Measurements from ENCODE around the gene PDE3B. TPM values are rescaled to one million over a fixed set of nuclear protein-coding genes. Genes with fewer than 3 reads are reported as not detected.
"Not testable (repeated sequence)": the region's sequence is repeated elsewhere in the genome, so short reads cannot be mapped to it uniquely, and the experiment has no call there.

The PDE3B gene
- polyA plus RNA-seq, 1 donor: 9.9 TPM

- H3K4me3 ChIP-seq (ENCODE audit: low read length): no peak overlapping the region
These were observed 30.3 kb downstream of the PDE3B start for GRCh38 chr11:14673824-14674405.

DNA sequence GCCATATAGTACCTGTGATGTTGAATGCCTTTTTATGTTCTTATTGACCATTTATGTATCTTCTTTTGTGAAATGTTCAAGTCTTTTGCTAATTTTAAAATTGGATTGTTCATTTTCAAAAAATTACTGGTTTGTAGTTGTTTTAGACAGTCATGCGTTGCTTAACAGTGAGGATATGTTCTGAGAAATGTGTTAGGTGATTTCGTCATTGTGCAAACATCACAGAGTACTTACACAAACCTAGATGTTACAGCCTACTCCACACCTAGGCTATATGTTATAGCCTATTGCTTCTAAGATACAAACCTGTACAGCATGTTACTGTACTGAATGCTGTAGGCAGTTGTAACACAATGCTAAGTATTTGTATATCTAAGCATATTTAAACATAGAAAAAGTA lies 32.5 kb downstream of the PDE3B start:
- Histone ChIP-seq H3K27me3 (ENCODE audit: control insufficient read depth, insufficient read depth, low read length) (no peaks in the 10 kb centered on the region), H3K4me1 (ENCODE audit: control insufficient read depth, insufficient read depth, low read length) (no peaks in the 10 kb centered on the region), H3K9me3 (ENCODE audit: control insufficient read depth, low read depth, low read length) (no peaks in the 10 kb centered on the region), H3K36me3 (ENCODE audit: control insufficient read depth, insufficient read depth, low read length) (no peaks in the 10 kb centered on the region), H3K27ac (ENCODE audit: low read length) (no peak overlapping the region), H3K4me3 (ENCODE audit: low read length) (no peak overlapping the region)
- DNase-seq: no peak
- WGBS (ENCODE audit: insufficient coverage, low lambda C conversion rate): no CpG with 5 or more reads among the region's 2 CpGs

More at GRCh38 chr11:14673824-14674405, 30.3 kb downstream of the PDE3B start:
- Histone ChIP-seq H3K27me3 (ENCODE audit: control insufficient read depth, insufficient read depth, low read length) (no peaks in the 10 kb centered on the region), H3K4me1 (ENCODE audit: control insufficient read depth, insufficient read depth, low read length) (no peaks in the 10 kb centered on the region), H3K9me3 (ENCODE audit: control insufficient read depth, low read depth, low read length) (no peaks in the 10 kb centered on the region), H3K36me3 (ENCODE audit: control insufficient read depth, insufficient read depth, low read length) (no peaks in the 10 kb centered on the region), H3K27ac (ENCODE audit: low read length) (no peak overlapping the region)
- no peak for DNase-seq
- WGBS (ENCODE audit: insufficient coverage, low lambda C conversion rate): 93% methylated on average over 4 of the region's 8 CpGs

DNA sequence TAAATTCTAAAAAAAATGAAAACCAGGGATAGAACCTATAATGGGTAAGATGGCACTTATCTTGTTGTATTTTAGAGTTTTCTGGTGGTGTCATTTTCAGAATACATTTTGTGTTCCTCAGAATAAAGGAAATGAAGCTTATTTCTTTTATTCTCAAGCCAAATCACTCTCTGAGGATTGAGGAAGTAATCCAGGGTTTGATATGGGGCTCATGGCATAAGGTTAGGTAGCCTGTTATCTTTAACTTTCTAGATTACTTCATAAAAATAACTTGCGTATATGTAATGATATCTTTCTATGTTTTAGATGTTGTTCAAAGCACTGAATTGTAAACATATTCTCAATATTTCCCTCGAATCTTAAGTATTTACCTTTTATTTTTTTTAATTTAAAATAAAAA lies 33.5 kb downstream of the PDE3B start:
- Histone ChIP-seq H3K4me1 (ENCODE audit: control insufficient read depth, insufficient read depth, low read length) (no peaks in the 10 kb centered on the region), H3K4me3 (ENCODE audit: low read length) (no peak overlapping the region), H3K27me3 (ENCODE audit: control insufficient read depth, insufficient read depth, low read length) (no peaks in the 10 kb centered on the region), H3K36me3 (ENCODE audit: control insufficient read depth, insufficient read depth, low read length) (no peaks in the 10 kb centered on the region), H3K9me3 (ENCODE audit: control insufficient read depth, low read depth, low read length) (no peaks in the 10 kb centered on the region), H3K27ac (ENCODE audit: low read length) (no peak overlapping the region)
- WGBS (ENCODE audit: insufficient coverage, low lambda C conversion rate): 100% methylated on average over 2 of the region's 2 CpGs
- DNase-seq: no peak

DNA sequence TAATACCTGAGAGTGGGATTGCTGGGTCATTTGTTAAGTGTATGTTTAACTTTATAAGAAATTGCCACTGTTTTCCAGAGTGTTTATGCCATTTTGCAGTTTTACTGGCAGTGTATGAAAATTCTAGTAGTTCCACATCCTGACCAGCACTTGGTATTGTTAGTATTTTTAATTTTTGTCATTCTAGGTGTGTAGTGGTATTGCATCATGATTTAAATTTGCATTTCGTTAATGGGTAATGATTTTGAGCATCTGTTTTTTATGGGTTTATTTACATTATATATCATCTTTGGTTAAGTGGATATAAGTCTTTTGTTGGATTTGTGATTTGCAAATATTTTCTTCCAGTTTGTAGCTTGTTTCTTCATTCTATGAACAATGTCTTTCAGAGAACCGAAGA lies 34.7 kb downstream of the PDE3B start:
- Histone ChIP-seq H3K4me1 (ENCODE audit: control insufficient read depth, insufficient read depth, low read length) (no peaks in the 10 kb centered on the region), H3K27me3 (ENCODE audit: control insufficient read depth, insufficient read depth, low read length) (no peaks in the 10 kb centered on the region), H3K4me3 (ENCODE audit: low read length) (no peak overlapping the region), H3K27ac (ENCODE audit: low read length) (no peak overlapping the region), H3K36me3 (ENCODE audit: control insufficient read depth, insufficient read depth, low read length) (no peaks in the 10 kb centered on the region), H3K9me3 (ENCODE audit: control insufficient read depth, low read depth, low read length) (no peaks in the 10 kb centered on the region)
- DNase-seq: no peak
- 100% methylated on average over 2 of the region's 2 CpGs for WGBS (ENCODE audit: insufficient coverage, low lambda C conversion rate)

DNA sequence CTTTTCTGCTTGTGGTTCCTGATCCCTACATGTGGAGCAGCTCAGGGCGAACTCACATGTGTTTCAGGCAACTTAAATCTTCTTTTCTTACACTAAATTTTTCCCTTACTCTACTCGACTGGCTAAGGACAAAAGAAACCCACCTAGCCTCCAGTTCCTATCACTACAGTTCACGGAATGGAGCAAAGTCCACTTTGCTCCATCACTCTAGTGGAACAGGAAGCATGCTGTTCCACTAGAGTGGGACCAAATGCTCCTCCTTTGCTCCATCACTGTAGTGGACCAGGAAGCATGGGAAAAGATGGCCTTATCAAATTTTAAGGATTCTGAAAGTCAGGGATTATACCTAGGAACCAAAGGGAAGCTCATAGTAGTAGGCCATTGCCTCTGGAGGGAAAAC lies 36.1 kb downstream of the PDE3B start:
- no CpG with 5 or more reads among the region's 3 CpGs for WGBS (ENCODE audit: insufficient coverage, low lambda C conversion rate)
- H3K27me3 ChIP-seq (ENCODE audit: control insufficient read depth, insufficient read depth, low read length): no peaks in the 10 kb centered on the region
- H3K4me3 ChIP-seq (ENCODE audit: low read length): no peak overlapping the region
- H3K9me3 ChIP-seq (ENCODE audit: control insufficient read depth, low read depth, low read length): no peaks in the 10 kb centered on the region
- H3K4me1 ChIP-seq (ENCODE audit: control insufficient read depth, insufficient read depth, low read length): no peaks in the 10 kb centered on the region
- no peak overlapping the region for H3K27ac ChIP-seq (ENCODE audit: low read length)
- DNase-seq: no peak
- no peaks in the 10 kb centered on the region for H3K36me3 ChIP-seq (ENCODE audit: control insufficient read depth, insufficient read depth, low read length)

DNA sequence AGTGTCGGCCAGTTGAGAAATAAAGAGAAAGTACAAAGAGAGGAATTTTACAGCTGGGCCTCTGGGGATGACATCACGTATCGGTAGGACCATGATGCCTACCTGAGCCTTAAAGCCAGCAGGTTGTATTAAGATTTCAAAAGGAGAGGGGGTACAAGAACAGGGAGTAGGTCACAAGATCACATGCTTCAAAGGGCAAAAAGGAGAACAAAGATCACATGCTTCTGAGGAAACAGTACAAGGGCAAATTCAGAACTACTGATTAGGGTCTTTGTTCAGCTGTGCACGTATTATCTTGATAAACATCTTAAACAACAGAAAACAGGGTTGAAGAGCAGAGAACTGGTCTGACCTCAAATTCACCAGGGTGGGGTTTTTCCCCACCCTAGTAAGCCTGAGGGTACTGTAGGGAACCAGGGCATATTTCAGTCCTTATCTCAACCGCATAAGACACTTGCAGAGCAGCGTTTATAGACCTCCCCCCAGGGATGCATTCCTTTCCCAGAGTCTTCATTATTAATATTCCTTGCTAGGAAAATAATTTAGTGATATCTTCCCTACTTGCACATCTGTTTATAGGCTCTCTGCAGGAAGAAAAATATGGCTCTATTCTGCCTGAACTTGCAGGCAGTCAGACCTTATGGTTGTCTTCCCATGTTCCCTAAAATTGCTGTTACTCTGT lies 40.8 kb downstream of the PDE3B start:
- WGBS (ENCODE audit: insufficient coverage, low lambda C conversion rate): 89% methylated on average over 3 of the region's 6 CpGs

DNA sequence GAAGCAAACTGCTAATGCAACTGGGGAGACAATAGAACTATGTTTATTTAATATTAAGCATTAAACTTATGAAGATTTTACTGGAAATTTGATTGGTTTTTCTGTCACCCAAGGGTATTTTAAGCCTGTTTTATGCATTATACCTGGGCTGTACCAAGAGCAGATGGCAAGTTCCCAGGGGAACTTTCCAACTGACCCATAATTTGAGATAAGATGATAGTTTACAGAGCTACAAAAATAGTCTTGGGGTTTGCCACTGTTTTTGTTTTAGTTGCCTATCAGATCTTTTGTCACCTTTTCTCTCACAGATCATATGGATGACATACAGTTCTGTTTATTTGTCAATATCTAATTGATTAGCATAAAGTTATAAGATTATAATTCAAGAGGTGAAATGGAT lies 43.9 kb downstream of the PDE3B start:
- H3K36me3 ChIP-seq (ENCODE audit: control insufficient read depth, insufficient read depth, low read length): no peaks in the 10 kb centered on the region
- no peak overlapping the region for H3K27ac ChIP-seq (ENCODE audit: low read length)
- DNase-seq: no peak
- peaks cover 5% of the 10 kb centered on the region for H3K9me3 ChIP-seq (ENCODE audit: control insufficient read depth, low read depth, low read length)
- H3K27me3 ChIP-seq (ENCODE audit: control insufficient read depth, insufficient read depth, low read length): no peaks in the 10 kb centered on the region
- H3K4me3 ChIP-seq (ENCODE audit: low read length): no peak overlapping the region
- no peaks in the 10 kb centered on the region for H3K4me1 ChIP-seq (ENCODE audit: control insufficient read depth, insufficient read depth, low read length)

More for the DNA sequence above, 40.8 kb downstream of the PDE3B start:
- not testable (repeated sequence) for H3K27me3 ChIP-seq (ENCODE audit: control insufficient read depth, insufficient read depth, low read length); H3K27ac ChIP-seq (ENCODE audit: low read length); DNase-seq; H3K9me3 ChIP-seq (ENCODE audit: control insufficient read depth, low read depth, low read length); H3K4me3 ChIP-seq (ENCODE audit: low read length); H3K4me1 ChIP-seq (ENCODE audit: control insufficient read depth, insufficient read depth, low read length); H3K36me3 ChIP-seq (ENCODE audit: control insufficient read depth, insufficient read depth, low read length)

- no peaks in the 10 kb centered on the region for H3K27me3 ChIP-seq (ENCODE audit: control insufficient read depth, insufficient read depth, low read length)
- H3K4me3 ChIP-seq (ENCODE audit: low read length): no peak overlapping the region
- no peaks in the 10 kb centered on the region for H3K4me1 ChIP-seq (ENCODE audit: control insufficient read depth, insufficient read depth, low read length)
- peak in 1 of 2 donors; percentile 16 for DNase-seq
- no peak overlapping the region for H3K27ac ChIP-seq (ENCODE audit: low read length)
- 100% methylated on average over 1 of the region's 2 CpGs for WGBS (ENCODE audit: insufficient coverage, low lambda C conversion rate)
- H3K9me3 ChIP-seq (ENCODE audit: control insufficient read depth, low read depth, low read length): peaks cover 9% of the 10 kb centered on the region
- H3K36me3 ChIP-seq (ENCODE audit: control insufficient read depth, insufficient read depth, low read length): no peaks in the 10 kb centered on the region
These were observed 44.5 kb downstream of the PDE3B start for GRCh38 chr11:14687943-14688627.

GRCh38 chr11:14695656-14696055 lies 52.1 kb downstream of the PDE3B start:
- not testable (repeated sequence) for H3K4me1 ChIP-seq (ENCODE audit: control insufficient read depth, insufficient read depth, low read length); H3K27ac ChIP-seq (ENCODE audit: low read length); H3K9me3 ChIP-seq (ENCODE audit: control insufficient read depth, low read depth, low read length); H3K4me3 ChIP-seq (ENCODE audit: low read length); DNase-seq; H3K36me3 ChIP-seq (ENCODE audit: control insufficient read depth, insufficient read depth, low read length); H3K27me3 ChIP-seq (ENCODE audit: control insufficient read depth, insufficient read depth, low read length)
- 80% methylated on average over 1 of the region's 2 CpGs for WGBS (ENCODE audit: insufficient coverage, low lambda C conversion rate)

- no CpG with 5 or more reads among the region's 1 CpG for WGBS (ENCODE audit: insufficient coverage, low lambda C conversion rate)
- no peaks in the 10 kb centered on the region for H3K4me1 ChIP-seq (ENCODE audit: control insufficient read depth, insufficient read depth, low read length)
These were observed 55.2 kb downstream of the PDE3B start for GRCh38 chr11:14698771-14699170.

More at GRCh38 chr11:14698771-14699170, 55.2 kb downstream of the PDE3B start:
- Histone ChIP-seq H3K4me3 (ENCODE audit: low read length) (no peak overlapping the region), H3K9me3 (ENCODE audit: control insufficient read depth, low read depth, low read length) (peaks cover 5% of the 10 kb centered on the region), H3K27me3 (ENCODE audit: control insufficient read depth, insufficient read depth, low read length) (no peaks in the 10 kb centered on the region), H3K36me3 (ENCODE audit: control insufficient read depth, insufficient read depth, low read length) (no peaks in the 10 kb centered on the region), H3K27ac (ENCODE audit: low read length) (no peak overlapping the region)
- DNase-seq: no peak
